Thymus (tissue), 11 donors: ENCODE measurements around the gene GPD1L. TPM values are rescaled to one million over a fixed set of nuclear protein-coding genes. Genes with fewer than 3 reads are reported as not detected.
"Not testable (repeated sequence)": the region's sequence is repeated elsewhere in the genome, so short reads cannot be mapped to it uniquely, and the experiment has no call there.

Experiments used
- DNase-seq, 9 donors: peaks; one replicate each; pipeline ENCODE4 v3.0.0-alpha.2; 2013; ENCODE audit warnings: low spot score in 9 of 9, low read depth in 6 of 9, missing footprints in 1 of 9
- H3K27ac ChIP-seq, 2 donors: one replicate each; pipeline ENCODE4 v1.5.1; 2013; ENCODE audit warnings: control low read depth in 1 of 2, low read depth in 1 of 2, low read length in 1 of 2, mild to moderate bottlenecking in 1 of 2, moderate library complexity in 1 of 2
- H3K27me3 ChIP-seq, 2 donors: one replicate each; pipeline ENCODE4 v1.5.1; 2013; ENCODE audit warnings: low read length in 1 of 2; ENCODE audit not compliant: control insufficient read depth in 2 of 2, insufficient read depth in 1 of 2
- H3K36me3 ChIP-seq, 2 donors: one replicate each; pipeline ENCODE4 v1.5.1; 2013; ENCODE audit warnings: low read length in 1 of 2, mild to moderate bottlenecking in 1 of 2, moderate library complexity in 1 of 2; ENCODE audit not compliant: control insufficient read depth in 2 of 2, insufficient read depth in 2 of 2
- H3K4me1 ChIP-seq, 2 donors: one replicate each; pipeline ENCODE4 v1.5.1; 2013; ENCODE audit warnings: low read length in 2 of 2; ENCODE audit not compliant: control insufficient read depth in 2 of 2, insufficient read depth in 2 of 2
- H3K4me3 ChIP-seq, 2 donors: one replicate each; pipeline ENCODE4 v1.5.1; 2013; ENCODE audit warnings: low read length in 2 of 2, control low read depth in 1 of 2, mild to moderate bottlenecking in 1 of 2
- H3K9me3 ChIP-seq, 2 donors: one replicate each; pipeline ENCODE4 v1.5.1; 2013; ENCODE audit warnings: low read length in 1 of 2, mild to moderate bottlenecking in 1 of 2; ENCODE audit not compliant: control insufficient read depth in 2 of 2, insufficient read depth in 1 of 2
- WGBS: extraction: QIAGEN DNeasy Blood & Tissue Kit; methylation state at CpG from one replicate; pipeline ENCODE4 v1.1.7; 2013; 5-methylcytosine and 5-hydroxymethylcytosine counted together
- polyA plus RNA-seq: library from polyadenylated mRNA; stranded (reverse); fragments of 200-250 nt; gene quantifications from one replicate; pipeline ENCODE4 v1.2.3, GENCODE V29; 2013
- total RNA-seq: library from RNA; stranded (reverse); fragments of 120-200 nt; gene quantifications from one replicate; pipeline ENCODE4 v1.2.4, GENCODE V29; 2013
- donor health status: healthy.

Gene GPD1L
- total and polyA plus RNA-seq, 2 donors, result 6.8 to 12.7 TPM

GRCh38 chr3:32110233-32110760 lies 3.9 kb downstream of the GPD1L start:
- 90% methylated on average over 3 of the region's 3 CpGs for WGBS
- H3K36me3 ChIP-seq, result no peaks in the 10 kb centered on the region
- H3K4me1 ChIP-seq, result peaks cover 21 to 30% of the 10 kb centered on the region in 2 donors
- H3K4me3 ChIP-seq, result no peak overlapping the region
- H3K9me3 ChIP-seq, result peaks cover 0 to 6% of the 10 kb centered on the region in 2 donors
- H3K27me3 ChIP-seq, result peaks cover 49 to 61% of the 10 kb centered on the region in 2 donors
- no peak overlapping the region for H3K27ac ChIP-seq
- no peak for DNase-seq

- WGBS, result 97% methylated on average over 2 of the region's 2 CpGs
- Histone ChIP-seq H3K4me1 (peaks cover 16 to 23% of the 10 kb centered on the region in 2 donors), H3K9me3 (peaks cover 0 to 3% of the 10 kb centered on the region in 2 donors), H3K36me3 (no peaks in the 10 kb centered on the region), H3K27me3 (peaks cover 53 to 61% of the 10 kb centered on the region in 2 donors), H3K27ac (no peak overlapping the region), H3K4me3 (no peak overlapping the region)
- DNase-seq, result no peak
Measured at GRCh38 chr3:32111560-32111959, 5.1 kb downstream of the GPD1L start.

- H3K27me3 ChIP-seq, result peaks cover 54 to 61% of the 10 kb centered on the region in 2 donors
- H3K27ac ChIP-seq, result peak overlapping the region in 1 of 2 donors; percentile 27
- H3K4me1 ChIP-seq, result peaks cover 11 to 17% of the 10 kb centered on the region in 2 donors
- H3K36me3 ChIP-seq, result no peaks in the 10 kb centered on the region
- H3K4me3 ChIP-seq, result no peak overlapping the region
- DNase-seq, result no peak
- peaks cover 0 to 3% of the 10 kb centered on the region in 2 donors for H3K9me3 ChIP-seq
Measured at GRCh38 chr3:32113566-32113965, 7.1 kb downstream of the GPD1L start.

- Histone ChIP-seq H3K9me3 (peaks cover 0 to 3% of the 10 kb centered on the region in 2 donors), H3K4me3 (no peak overlapping the region), H3K27ac (peak overlapping the region; percentile 1 to 53), H3K4me1 (peaks cover 11 to 17% of the 10 kb centered on the region in 2 donors), H3K36me3 (no peaks in the 10 kb centered on the region), H3K27me3 (peaks cover 54 to 61% of the 10 kb centered on the region in 2 donors)
- DNase-seq, result peak in 2 of 9 donors; percentile 21 to 54
- 89% methylated on average over 3 of the region's 3 CpGs for WGBS
Measured at GRCh38 chr3:32113981-32114545, 7.6 kb downstream of the GPD1L start.

- Histone ChIP-seq H3K27me3 (peaks cover 49 to 58% of the 10 kb centered on the region in 2 donors), H3K4me1 (peaks cover 11 to 19% of the 10 kb centered on the region in 2 donors), H3K27ac (peak overlapping the region in 1 of 2 donors; percentile 1)
- WGBS, result 14% methylated on average over 19 of the region's 19 CpGs
- H3K36me3 ChIP-seq, H3K4me3 ChIP-seq, H3K9me3 ChIP-seq: not testable (repeated sequence)
- peak; percentile 48 to 95 (median 85) for DNase-seq
Measured at GRCh38 chr3:32114546-32115386, 8.3 kb downstream of the GPD1L start.

- WGBS, result 98% methylated on average over 1 of the region's 1 CpG
Measured at GRCh38 chr3:32117320-32117719, 10.9 kb downstream of the GPD1L start.

GRCh38 chr3:32118215-32118614 lies 11.8 kb downstream of the GPD1L start:
- peaks cover 0 to 3% of the 10 kb centered on the region in 2 donors for H3K9me3 ChIP-seq
- no peak overlapping the region for H3K27ac ChIP-seq
- no peak for DNase-seq
- H3K4me3 ChIP-seq, result no peak overlapping the region
- WGBS, result 97% methylated on average over 2 of the region's 2 CpGs
- peaks cover 40 to 60% of the 10 kb centered on the region in 2 donors for H3K27me3 ChIP-seq
- peaks cover 10 to 21% of the 10 kb centered on the region in 2 donors for H3K4me1 ChIP-seq
- no peaks in the 10 kb centered on the region for H3K36me3 ChIP-seq

More at GRCh38 chr3:32117320-32117719, 10.9 kb downstream of the GPD1L start:
- Histone ChIP-seq H3K27me3 (peaks cover 39 to 54% of the 10 kb centered on the region in 2 donors), H3K4me3 (no peak overlapping the region), H3K36me3 (no peaks in the 10 kb centered on the region), H3K27ac (no peak overlapping the region), H3K9me3 (peaks cover 0 to 3% of the 10 kb centered on the region in 2 donors), H3K4me1 (peaks cover 11 to 22% of the 10 kb centered on the region in 2 donors)
- no peak for DNase-seq

- Histone ChIP-seq H3K36me3 (no peaks in the 10 kb centered on the region), H3K4me3 (no peak overlapping the region), H3K27me3 (peaks cover 47 to 74% of the 10 kb centered on the region in 2 donors), H3K27ac (no peak overlapping the region), H3K9me3 (no peaks in the 10 kb centered on the region), H3K4me1 (peaks cover 0 to 5% of the 10 kb centered on the region in 2 donors)
- DNase-seq, result no peak
- 42% methylated on average over 4 of the region's 4 CpGs for WGBS
Measured at GRCh38 chr3:32120471-32120870, 14.1 kb downstream of the GPD1L start.

GRCh38 chr3:32121137-32121536 lies 14.7 kb downstream of the GPD1L start:
- H3K27me3 ChIP-seq, result peaks cover 46 to 76% of the 10 kb centered on the region in 2 donors
- H3K27ac ChIP-seq, result no peak overlapping the region
- no peak overlapping the region for H3K4me3 ChIP-seq
- peaks cover 0 to 5% of the 10 kb centered on the region in 2 donors for H3K4me1 ChIP-seq
- 82% methylated on average over 4 of the region's 4 CpGs for WGBS
- DNase-seq, result no peak
- H3K36me3 ChIP-seq, result no peaks in the 10 kb centered on the region
- H3K9me3 ChIP-seq, result no peaks in the 10 kb centered on the region
